OCI-LY1 (cell line): ENCODE results near the gene BMP7.

Experiments
- CTCF ChIP-seq: fragments of 200-600 bp; sonication (generic), shearing (Covaris generic); IDR thresholded peaks from 2 replicates; pipeline ENCODE4 v1.5.1; 2017; ENCODE audit warnings: mild to moderate bottlenecking, antibody characterized with exemption, low read length, moderate library complexity, mixed read lengths
- EZH2 ChIP-seq: fragments of 200-600 bp; sonication (generic), shearing (Covaris generic); IDR thresholded peaks from 2 replicates; pipeline ENCODE4 v1.8.0; 2017; ENCODE audit warnings: borderline replicate concordance, mixed run types, mild to moderate bottlenecking, antibody characterized with exemption, low read length, moderate library complexity, mixed read lengths

- TF ChIP-seq CTCF (no peak), EZH2 (no peak)
Observed at GRCh38 chr20:57263801-57264792, 2.3 kb downstream of the BMP7 start.
